Brain microvascular endothelial cell (primary cell): Measurements from ENCODE around the gene CGN.
"Not testable (repeated sequence)": the region's sequence is repeated elsewhere in the genome, so short reads cannot be mapped to it uniquely, and the experiment has no call there.

Source experiments
- DNase-seq: peaks from one replicate; pipeline ENCODE4 v3.0.0-alpha.2; 2020
- H3K27ac ChIP-seq: fragments of 250-450 bp; sonication (Bioruptor Pico); 2 replicates; pipeline ENCODE4 v1.5.1; 2020; ENCODE audit warnings: mild to moderate bottlenecking, moderate library complexity
- H3K27me3 ChIP-seq: fragments of 250-450 bp; sonication (Bioruptor Pico); replicated peaks from 2 replicates; pipeline ENCODE4 v1.5.1; 2020; ENCODE audit warnings: mild to moderate bottlenecking
- H3K36me3 ChIP-seq: fragments of 250-450 bp; sonication (Bioruptor Pico); replicated peaks from 2 replicates; pipeline ENCODE4 v1.5.1; 2020; ENCODE audit warnings: mild to moderate bottlenecking
- H3K4me3 ChIP-seq: 2 replicates; pipeline ENCODE4 v1.5.1; 2011; ENCODE audit warnings: low read depth, mild to moderate bottlenecking, control low read depth, low read length, moderate library complexity
- CTCF ChIP-seq: IDR thresholded peaks from 2 replicates; pipeline ENCODE4 v1.5.1; 2011; ENCODE audit warnings: low read depth, mild to moderate bottlenecking, moderate library complexity, low read length, control low read depth, inconsistent platforms; ENCODE audit errors: missing control alignments
- in situ Hi-C: cut with HindIII; loops from 2 replicates; pipeline ENCODE4 v1.10.0; 2017; ENCODE audit warnings: low sequenced_read_pairs, low pct_ligation_motif_present

The CGN gene

GRCh38 chr1:151519667-151520066, 8.5 kb downstream of the CGN start:
- no peak overlapping the region for H3K4me3 ChIP-seq
- no peak overlapping the region for H3K27ac ChIP-seq
- in situ Hi-C loops: no loop called here
- TF ChIP-seq CTCF: no peak
- H3K36me3 ChIP-seq: no peaks in the 10 kb centered on the region
- H3K27me3 ChIP-seq: no peaks in the 10 kb centered on the region
- DNase-seq: no peak

- Histone ChIP-seq H3K27ac (no peak overlapping the region), H3K4me3 (no peak overlapping the region), H3K36me3 (no peaks in the 10 kb centered on the region), H3K27me3 (no peaks in the 10 kb centered on the region)
- DNase-seq: no peak
- in situ Hi-C loops: no loop called here
- TF ChIP-seq CTCF: no peak
These were observed 9.2 kb downstream of the CGN start for GRCh38 chr1:151520359-151520758.

- H3K27ac ChIP-seq, DNase-seq, H3K36me3 ChIP-seq, H3K4me3 ChIP-seq, H3K27me3 ChIP-seq, in situ Hi-C loops: not testable (repeated sequence)
These were observed 11.2 kb downstream of the CGN start for GRCh38 chr1:151522427-151522826.

- no peak for DNase-seq
- no peak for TF ChIP-seq CTCF
- no peaks in the 10 kb centered on the region for H3K36me3 ChIP-seq
- no peaks in the 10 kb centered on the region for H3K27me3 ChIP-seq
- in situ Hi-C loops: no loop called here
- H3K4me3 ChIP-seq: no peak overlapping the region
- no peak overlapping the region for H3K27ac ChIP-seq
These were observed 12.1 kb downstream of the CGN start for GRCh38 chr1:151523326-151523725.

GRCh38 chr1:151524736-151525135, 13.5 kb downstream of the CGN start:
- H3K4me3 ChIP-seq: no peak overlapping the region
- H3K27me3 ChIP-seq: no peaks in the 10 kb centered on the region
- no peak for DNase-seq
- H3K36me3 ChIP-seq: no peaks in the 10 kb centered on the region
- TF ChIP-seq CTCF: no peak
- in situ Hi-C loops: no loop called here
- H3K27ac ChIP-seq: no peak overlapping the region

- H3K36me3 ChIP-seq: no peaks in the 10 kb centered on the region
- DNase-seq: no peak
- no peak overlapping the region for H3K4me3 ChIP-seq
- no peaks in the 10 kb centered on the region for H3K27me3 ChIP-seq
- H3K27ac ChIP-seq: no peak overlapping the region
- in situ Hi-C loops: no loop called here
- TF ChIP-seq CTCF: no peak
These were observed 15.7 kb downstream of the CGN start for GRCh38 chr1:151526735-151527525.
